ACC112 (cell line): ENCODE data around the gene IL6.
"Not testable (repeated sequence)": the region's sequence is repeated elsewhere in the genome, so short reads cannot be mapped to it uniquely, and the experiment has no call there.

Source experiments
- H2AFZ ChIP-seq: fragments of 200-600 bp; sonication (generic); one replicate; pipeline ENCODE4 v1.6.0; 2017; ENCODE audit warnings: antibody characterized with exemption, low read length; ENCODE audit not compliant: unreplicated experiment
- H3K27ac ChIP-seq: fragments of 200-600 bp; sonication (generic); 2 replicates; pipeline ENCODE4 v1.5.1; 2014; ENCODE audit warnings: low read depth, mild to moderate bottlenecking, antibody characterized with exemption, low read length, moderate library complexity
- H3K27me3 ChIP-seq: fragments of 200-600 bp; sonication (generic); 2 replicates; pipeline ENCODE4 v1.6.1; 2014; ENCODE audit warnings: mild to moderate bottlenecking, antibody characterized with exemption, low read length, moderate library complexity, mixed read lengths; ENCODE audit not compliant: insufficient read depth
- H3K36me3 ChIP-seq: fragments of 200-600 bp; sonication (generic); 2 replicates; pipeline ENCODE4 v1.6.1; 2016; ENCODE audit warnings: mild to moderate bottlenecking, antibody characterized with exemption, low read length, moderate library complexity, mixed read lengths; ENCODE audit not compliant: insufficient read depth
- H3K4me1 ChIP-seq: fragments of 200-600 bp; sonication (generic); one replicate; pipeline ENCODE4 v1.6.1; 2016; ENCODE audit warnings: low read length, mixed read lengths; ENCODE audit not compliant: insufficient read depth, unreplicated experiment, control insufficient read depth
- H3K4me3 ChIP-seq: fragments of 200-600 bp; sonication (generic); 2 replicates; pipeline ENCODE4 v1.5.1; 2014; ENCODE audit warnings: mild to moderate bottlenecking, low read depth, low read length
- H3K79me2 ChIP-seq: fragments of 200-600 bp; sonication (generic); one replicate; pipeline ENCODE4 v1.6.0; 2016; ENCODE audit warnings: low read length; ENCODE audit not compliant: control insufficient read depth, unreplicated experiment, insufficient read depth

Gene IL6

DNA sequence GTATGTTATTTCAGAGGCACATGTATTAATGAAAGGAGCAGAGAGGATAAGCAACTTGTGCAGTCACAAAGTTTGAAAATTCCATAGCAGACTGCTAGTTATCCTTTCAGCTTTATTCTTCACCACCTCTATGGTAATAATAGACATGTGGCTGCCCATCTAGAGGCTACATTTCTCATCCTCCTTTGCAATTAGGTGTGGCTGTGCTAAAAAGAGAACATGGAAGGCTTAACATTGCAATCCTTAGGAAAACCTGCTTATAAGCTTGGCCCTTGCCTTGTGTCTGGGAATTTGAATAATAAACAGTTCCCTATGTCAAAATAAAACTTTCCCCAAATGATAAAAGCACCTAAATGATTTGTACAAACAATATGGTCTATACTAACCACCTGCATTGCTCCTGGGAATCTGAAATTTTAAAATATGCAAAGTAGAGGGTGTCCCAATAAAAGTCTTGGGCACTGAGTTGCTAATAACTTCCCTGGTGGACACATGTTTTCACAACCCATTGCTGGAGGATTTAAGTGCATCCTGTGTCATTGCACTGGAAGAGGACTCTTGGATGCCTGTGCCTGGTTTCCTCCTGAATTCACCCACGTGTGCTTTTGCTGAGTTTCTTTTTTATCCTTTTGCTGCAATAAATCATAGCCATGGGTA is 30.5 kb downstream of the IL6 start:
- Histone ChIP-seq H2AFZ (no peak overlapping the region), H3K4me3 (no peak overlapping the region), H3K27ac (no peak overlapping the region), H3K27me3 (no peaks in the 10 kb centered on the region), H3K36me3 (peaks cover 8% of the 10 kb centered on the region), H3K4me1 (no peaks in the 10 kb centered on the region), H3K79me2 (no peaks in the 10 kb centered on the region)

DNA sequence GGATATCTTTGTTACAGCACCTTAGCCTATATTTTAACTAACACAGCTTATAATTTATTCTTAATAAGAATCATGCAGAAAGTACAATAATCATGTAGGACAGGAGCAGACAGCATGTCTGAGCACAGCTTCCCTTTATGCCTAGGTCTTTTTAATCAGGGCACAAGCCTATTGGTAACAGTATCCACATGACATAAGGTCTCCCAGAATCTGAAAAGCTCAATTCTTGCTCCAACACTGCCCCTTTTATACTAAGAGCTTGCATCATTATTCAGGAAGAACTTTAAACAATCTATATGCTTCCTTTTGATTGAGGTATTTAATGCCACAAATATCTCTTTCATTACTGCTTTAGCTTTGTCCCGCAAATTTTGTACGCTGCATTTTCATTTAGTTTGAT is 31.6 kb downstream of the IL6 start:
- Histone ChIP-seq H3K36me3 (peaks cover 8% of the 10 kb centered on the region), H3K27me3 (no peaks in the 10 kb centered on the region), H3K79me2 (no peaks in the 10 kb centered on the region), H3K4me1 (no peaks in the 10 kb centered on the region), H2AFZ (no peak overlapping the region), H3K27ac (no peak overlapping the region), H3K4me3 (no peak overlapping the region)

- no peaks in the 10 kb centered on the region for H3K79me2 ChIP-seq
- H2AFZ ChIP-seq = no peak overlapping the region
- H3K4me1 ChIP-seq = no peaks in the 10 kb centered on the region
- H3K27ac ChIP-seq = no peak overlapping the region
- peaks cover 8% of the 10 kb centered on the region for H3K36me3 ChIP-seq
- no peak overlapping the region for H3K4me3 ChIP-seq
- H3K27me3 ChIP-seq = no peaks in the 10 kb centered on the region
Measured at GRCh38 chr7:22759721-22760120, 32.7 kb downstream of the IL6 start.

DNA sequence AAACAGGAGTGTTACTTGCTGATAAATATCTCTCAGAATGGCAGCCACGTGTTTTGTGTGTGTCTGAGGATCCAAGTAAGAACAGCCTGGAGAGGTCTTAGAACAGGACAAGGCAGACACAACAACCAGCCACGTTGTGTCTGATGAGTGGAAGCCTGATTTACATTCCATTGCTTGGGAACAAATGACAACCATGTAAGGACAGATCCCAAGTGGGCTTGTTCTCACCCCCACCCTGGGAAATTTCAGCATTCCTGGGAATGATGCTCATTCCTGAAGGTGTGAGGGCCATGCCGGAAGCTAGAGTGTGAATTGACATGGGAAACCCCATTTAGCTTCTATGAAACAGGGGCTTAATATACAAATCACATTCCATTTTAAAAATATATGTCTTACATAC is 35.9 kb downstream of the IL6 start:
- Histone ChIP-seq H2AFZ (no peak overlapping the region), H3K36me3 (peaks cover 8% of the 10 kb centered on the region), H3K79me2 (no peaks in the 10 kb centered on the region), H3K27me3 (no peaks in the 10 kb centered on the region), H3K27ac (no peak overlapping the region), H3K4me1 (no peaks in the 10 kb centered on the region), H3K4me3 (no peak overlapping the region)

GRCh38 chr7:22765609-22766008 is 38.6 kb downstream of the IL6 start:
- Histone ChIP-seq H3K4me3 (no peak overlapping the region), H3K4me1 (no peaks in the 10 kb centered on the region), H3K27me3 (no peaks in the 10 kb centered on the region), H2AFZ (no peak overlapping the region), H3K36me3 (0 out of 2 replicates have a peak, but pooled peaks cover under 1% of the 10 kb centered on the region), H3K27ac (no peak overlapping the region), H3K79me2 (no peaks in the 10 kb centered on the region)

- Histone ChIP-seq H3K79me2 (no peaks in the 10 kb centered on the region), H2AFZ (no peak overlapping the region), H3K36me3 (no peaks in the 10 kb centered on the region), H3K27me3 (no peaks in the 10 kb centered on the region), H3K27ac (no peak overlapping the region), H3K4me3 (no peak overlapping the region), H3K4me1 (no peaks in the 10 kb centered on the region)
Measured at GRCh38 chr7:22771194-22771871, 44.3 kb downstream of the IL6 start.

DNA sequence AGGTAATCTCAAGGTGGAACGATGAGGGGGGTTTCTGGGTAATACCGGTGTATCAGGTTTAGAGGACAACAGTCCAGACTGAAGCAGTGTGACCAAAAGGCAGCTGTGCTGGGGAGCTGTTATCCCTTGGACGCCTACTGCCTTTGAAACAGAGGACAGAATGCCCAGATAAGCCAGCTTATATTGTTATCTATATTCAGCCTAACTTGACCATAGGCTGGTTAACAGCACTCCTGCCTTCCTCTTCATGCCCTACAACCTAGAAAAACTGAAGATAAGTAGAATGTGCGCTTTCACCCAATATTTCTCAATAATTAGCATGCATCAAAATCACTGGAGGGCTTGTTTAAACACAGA is 44.9 kb downstream of the IL6 start:
- no peaks in the 10 kb centered on the region for H3K4me1 ChIP-seq
- H3K4me3 ChIP-seq = no peak overlapping the region
- H3K27me3 ChIP-seq = no peaks in the 10 kb centered on the region
- no peaks in the 10 kb centered on the region for H3K36me3 ChIP-seq
- H3K27ac ChIP-seq = no peak overlapping the region
- H3K79me2 ChIP-seq = no peaks in the 10 kb centered on the region
- H2AFZ ChIP-seq = no peak overlapping the region

GRCh38 chr7:22772885-22773284 is 45.9 kb downstream of the IL6 start:
- Histone ChIP-seq H3K79me2 (no peaks in the 10 kb centered on the region), H2AFZ (no peak overlapping the region), H3K4me1 (no peaks in the 10 kb centered on the region), H3K27ac (no peak overlapping the region), H3K27me3 (no peaks in the 10 kb centered on the region), H3K36me3 (no peaks in the 10 kb centered on the region), H3K4me3 (no peak overlapping the region)

DNA sequence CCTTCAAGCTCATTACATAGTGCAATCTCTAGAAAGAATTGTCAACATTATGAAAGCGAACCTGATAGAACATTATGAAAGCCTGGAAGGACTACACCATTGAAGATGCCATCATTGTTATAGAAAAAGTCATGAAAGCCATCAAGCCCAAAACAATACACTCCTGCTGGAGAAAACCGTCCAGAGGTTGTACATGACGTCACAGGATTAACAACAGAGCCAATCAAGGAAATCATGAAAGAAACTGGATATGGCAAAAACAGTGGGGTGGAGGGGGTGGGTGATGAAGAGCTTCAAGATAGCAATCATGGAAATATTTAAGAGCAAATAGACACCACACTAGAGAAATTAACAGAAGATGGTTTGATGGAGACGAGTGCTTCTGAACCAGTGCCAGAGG is 50.0 kb downstream of the IL6 start:
- H3K36me3 ChIP-seq = no peaks in the 10 kb centered on the region
- no peaks in the 10 kb centered on the region for H3K79me2 ChIP-seq
- H3K4me1 ChIP-seq = peaks cover 25% of the 10 kb centered on the region
- no peak overlapping the region for H3K4me3 ChIP-seq
- H3K27ac ChIP-seq = no peak overlapping the region
- no peak overlapping the region for H2AFZ ChIP-seq
- H3K27me3 ChIP-seq = no peaks in the 10 kb centered on the region

- not testable (repeated sequence) for H3K36me3 ChIP-seq
Measured at GRCh38 chr7:22779730-22780323, 52.8 kb downstream of the IL6 start.

DNA sequence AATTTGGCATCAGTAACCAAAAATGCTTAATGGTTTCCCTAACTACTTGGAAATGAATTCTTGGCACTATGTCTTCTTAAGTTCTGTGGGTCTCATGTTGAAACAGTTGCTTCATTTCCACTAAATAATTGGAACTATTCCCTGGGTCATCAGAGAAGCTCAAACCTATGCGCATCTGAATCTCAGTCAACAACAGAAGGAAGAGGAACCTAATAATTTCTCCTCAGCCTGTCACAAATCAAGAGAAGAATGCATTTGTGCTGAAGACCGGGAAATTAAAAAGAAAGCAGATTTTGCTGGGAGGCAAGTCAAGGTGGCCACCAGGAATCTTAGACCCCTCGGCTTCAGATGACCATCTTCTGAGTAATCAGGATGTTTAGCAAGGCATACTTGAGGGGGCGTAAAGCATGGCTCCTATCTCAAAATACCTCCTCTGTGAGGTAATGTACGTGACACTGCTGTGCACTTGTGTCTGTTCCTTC is 54.3 kb downstream of the IL6 start:
- Histone ChIP-seq H3K4me1 (peaks cover 28% of the 10 kb centered on the region), H3K36me3 (no peaks in the 10 kb centered on the region), H3K4me3 (peak overlapping the region; percentile 24), H2AFZ (peak overlapping the region; percentile 26), H3K27me3 (no peaks in the 10 kb centered on the region), H3K27ac (peak overlapping the region; percentile 61), H3K79me2 (no peaks in the 10 kb centered on the region)

More at GRCh38 chr7:22779730-22780323, 52.8 kb downstream of the IL6 start:
- H2AFZ ChIP-seq, H3K4me3 ChIP-seq, H3K27me3 ChIP-seq, H3K79me2 ChIP-seq: not testable (repeated sequence)
- H3K27ac ChIP-seq = 0 out of 2 replicates have a peak overlapping the region, but pooled peaks have one; percentile 1
- peaks cover 28% of the 10 kb centered on the region for H3K4me1 ChIP-seq
